SK-N-SH (cell line): ENCODE results near the gene ST7L. TPM values are rescaled to one million over a fixed set of nuclear protein-coding genes. Genes with fewer than 3 reads are reported as not detected.
A peak's percentile ranks its signal among the peaks of the same experiment; 100 is the strongest.

ENCODE experiments used
- CTCF ChIA-PET: fragments of 300-600, 350-600 bp; formaldehyde crosslinking; extraction: SDS; loops from one replicate; lab custom pipeline; 2021; lab: Yijun Ruan, JAX
- POLR2A ChIA-PET: fragments of 350-600 bp; sonication (Branson Sonifier 250); formaldehyde crosslinking; extraction: SDS; loops from one replicate; lab custom pipeline; 2020; ENCODE audit warnings: antibody characterized with exemption, inconsistent platforms; lab: Yijun Ruan, JAX
- DNase-seq: peaks from one replicate; pipeline ENCODE4 v3.0.0; 2012
- H2AFZ ChIP-seq: fragments of 200-600 bp; sonication (generic); 2 replicates; pipeline ENCODE4 v1.8.1; 2016; ENCODE audit warnings: antibody characterized with exemption, mild to moderate bottlenecking, low read depth
- H3F3A ChIP-seq: fragments of 200-600 bp; sonication (generic); replicated peaks from 2 replicates; pipeline ENCODE3; 2016; ENCODE audit warnings: antibody characterized with exemption, mild to moderate bottlenecking; ENCODE audit not compliant: insufficient read depth
- H3K27ac ChIP-seq, 2 experiments: fragments of 200-500 bp in 1 of 2; fragments of 200-600 bp in 1 of 2; sonication (Bioruptor generic) in 1 of 2; sonication (generic), shearing (Covaris generic) in 1 of 2; 2 replicates each; pipeline versions ENCODE4 v1.5.1 to v1.6.1; 2014 to 2016; ENCODE audit warnings: low read depth in 2 of 2, inconsistent platforms in 1 of 2, low read length in 1 of 2, mild to moderate bottlenecking in 1 of 2, mixed read lengths in 1 of 2
- H3K27me3 ChIP-seq: fragments of 200-600 bp; sonication (generic), shearing (Covaris generic); 2 replicates; pipeline ENCODE4 v1.6.1; 2016; ENCODE audit warnings: mixed run types; ENCODE audit not compliant: insufficient read depth
- H3K36me3 ChIP-seq, 2 experiments: fragments of 200-500 bp in 1 of 2; fragments of 200-600 bp in 1 of 2; sonication (Bioruptor generic) in 1 of 2; sonication (generic) in 1 of 2; replicated peaks in 1 of 2; 2 replicates each; pipeline versions ENCODE3 to v1.5.1; 2014 to 2016; ENCODE audit warnings: low read length in 1 of 2, mild to moderate bottlenecking in 1 of 2; ENCODE audit not compliant: insufficient read depth in 2 of 2, control insufficient read depth in 1 of 2
- H3K4me1 ChIP-seq, 2 experiments: fragments of 200-500 bp in 1 of 2; fragments of 200-600 bp in 1 of 2; sonication (Bioruptor generic) in 1 of 2; sonication (generic), shearing (Covaris generic) in 1 of 2; 2 replicates each; pipeline versions ENCODE4 v1.5.1 to v1.6.1; 2014 to 2016; ENCODE audit warnings: low read depth in 1 of 2, low read length in 1 of 2, mixed run types in 1 of 2; ENCODE audit not compliant: insufficient read depth in 2 of 2, control insufficient read depth in 1 of 2
- H3K4me2 ChIP-seq: fragments of 200-600 bp; sonication (generic), shearing (Covaris generic); 2 replicates; pipeline ENCODE4 v1.6.1; 2017; ENCODE audit warnings: mixed run types
- H3K4me3 ChIP-seq, 2 experiments: fragments of 200-500 bp in 1 of 2; fragments of 200-600 bp in 1 of 2; sonication (Bioruptor generic) in 1 of 2; sonication (generic), shearing (Covaris generic) in 1 of 2; 2 replicates each; pipeline versions ENCODE4 v1.5.1 to v1.8.1; 2014 to 2016; ENCODE audit warnings: low read depth in 2 of 2, inconsistent platforms in 1 of 2, low read length in 1 of 2, mild to moderate bottlenecking in 1 of 2, mixed read lengths in 1 of 2, moderate library complexity in 1 of 2
- H3K79me2 ChIP-seq: fragments of 200-600 bp; sonication (generic); 2 replicates; pipeline ENCODE4 v1.8.1; 2017; ENCODE audit warnings: mild to moderate bottlenecking; ENCODE audit not compliant: insufficient read depth
- H3K9ac ChIP-seq: fragments of 200-600 bp; sonication (generic); 2 replicates; pipeline ENCODE4 v1.6.1; 2017; ENCODE audit warnings: mixed run types
- H3K9me2 ChIP-seq: fragments of 200-600 bp; sonication (generic); 2 replicates; pipeline ENCODE4 v1.6.1; 2017; ENCODE audit warnings: mixed run types
- H3K9me3 ChIP-seq: fragments of 200-600 bp; sonication (generic); 2 replicates; pipeline ENCODE4 v1.6.1; 2017; ENCODE audit warnings: mixed run types, mild to moderate bottlenecking, moderate library complexity
- H4K20me1 ChIP-seq: fragments of 200-600 bp; sonication (generic); 2 replicates; pipeline ENCODE4 v1.6.1; 2017; ENCODE audit warnings: mild to moderate bottlenecking, mixed run types; ENCODE audit not compliant: insufficient read depth
- CHD2 ChIP-seq: fragments of 150-350 bp; IDR thresholded peaks from 2 replicates; pipeline ENCODE4 v1.6.1; 2018; ENCODE audit warnings: low read length; ENCODE audit not compliant: partially characterized antibody
- EP300 ChIP-seq, 2 experiments: IDR thresholded peaks; 2 replicates each; pipeline versions ENCODE4 v1.4.0 to v1.6.1; 2012; ENCODE audit warnings: borderline replicate concordance in 1 of 2, low read depth in 1 of 2, low read length in 1 of 2
- FOSL2 ChIP-seq: IDR thresholded peaks from 2 replicates; pipeline ENCODE4 v1.4.0; 2012; ENCODE audit warnings: low read depth, mild to moderate bottlenecking, moderate library complexity, borderline replicate concordance
- FOXJ3 ChIP-seq: sonication (generic); formaldehyde crosslinking; IDR thresholded peaks from 2 replicates; pipeline ENCODE4 v1.5.1; 2020; ENCODE audit warnings: mild to moderate bottlenecking, missing genetic modification reagents
- FOXM1 ChIP-seq: IDR thresholded peaks from 2 replicates; pipeline ENCODE4 v1.4.0; 2012; ENCODE audit warnings: low read depth, mild to moderate bottlenecking
- GABPA ChIP-seq: IDR thresholded peaks from 2 replicates; pipeline ENCODE4 v1.4.0; 2012; ENCODE audit warnings: low read depth, mild to moderate bottlenecking
- GATA2 ChIP-seq: sonication (generic); formaldehyde crosslinking; IDR thresholded peaks from 2 replicates; pipeline ENCODE4 v1.5.0; 2020; ENCODE audit warnings: mild to moderate bottlenecking, missing genetic modification reagents
- MXI1 ChIP-seq: IDR thresholded peaks from 2 replicates; pipeline ENCODE4 v1.6.1; 2012; ENCODE audit warnings: mild to moderate bottlenecking, low read depth, low read length, improper control_type of control experiment
- NFIC ChIP-seq: IDR thresholded peaks from 2 replicates; pipeline ENCODE4 v1.4.0; 2012; ENCODE audit warnings: borderline replicate concordance
- NRF1 ChIP-seq: IDR thresholded peaks from 2 replicates; pipeline ENCODE4 v1.6.1; 2012; ENCODE audit warnings: low read depth, mild to moderate bottlenecking, low read length
- POLR2AphosphoS5 ChIP-seq: IDR thresholded peaks from 2 replicates; pipeline ENCODE4 v1.6.1; 2012; ENCODE audit warnings: low read depth, low read length
- RAD21 ChIP-seq: IDR thresholded peaks from 2 replicates; pipeline ENCODE4 v1.6.1; 2012; ENCODE audit warnings: mild to moderate bottlenecking, low read length
- RCOR1 ChIP-seq: fragments of 150-350 bp; IDR thresholded peaks from 2 replicates; pipeline ENCODE4 v1.6.1; 2017; ENCODE audit warnings: antibody characterized with exemption, low read length
- REST ChIP-seq: IDR thresholded peaks from 2 replicates; pipeline ENCODE4 v1.6.1; 2012; ENCODE audit warnings: mild to moderate bottlenecking, low read depth, low read length, moderate library complexity
- RFX5 ChIP-seq: IDR thresholded peaks from 2 replicates; pipeline ENCODE4 v1.6.1; 2012; ENCODE audit warnings: mild to moderate bottlenecking, improper control_type of control experiment, low read length
- RXRA ChIP-seq: IDR thresholded peaks from 2 replicates; pipeline ENCODE4 v1.4.0; 2012; ENCODE audit warnings: low read depth, mild to moderate bottlenecking, borderline replicate concordance
- SIN3A ChIP-seq: IDR thresholded peaks from 2 replicates; pipeline ENCODE4 v1.6.1; 2012; ENCODE audit warnings: low read depth, mild to moderate bottlenecking, low read length, moderate library complexity, borderline replicate concordance
- SMC3 ChIP-seq: IDR thresholded peaks from 2 replicates; pipeline ENCODE4 v1.6.1; 2012; ENCODE audit warnings: low read depth, low read length, improper control_type of control experiment
- TAF1 ChIP-seq: IDR thresholded peaks from 2 replicates; pipeline ENCODE4 v1.6.1; 2012; ENCODE audit warnings: low read depth, mild to moderate bottlenecking, low read length, moderate library complexity, borderline replicate concordance
- USF1 ChIP-seq: IDR thresholded peaks from 2 replicates; pipeline ENCODE4 v1.4.0; 2012; ENCODE audit warnings: low read depth, borderline replicate concordance
- USF2 ChIP-seq: fragments of 150-350 bp; IDR thresholded peaks from 2 replicates; pipeline ENCODE4 v1.6.1; 2017; ENCODE audit warnings: antibody characterized with exemption, low read length, low read depth, borderline replicate concordance
- YY1 ChIP-seq: IDR thresholded peaks from 2 replicates; pipeline ENCODE4 v1.4.0; 2012; ENCODE audit warnings: low read depth, mild to moderate bottlenecking
- WGBS: methylation state at CpG from one replicate; pipeline ENCODE4 v1.1.6; 2017; ENCODE audit warnings: low lambda C conversion rate; 5-methylcytosine and 5-hydroxymethylcytosine counted together
- polyA plus RNA-seq, 3 experiments: library from polyadenylated mRNA; depleted of rRNA; stranded (reverse); fragments of >200 nt; gene quantifications; 2 replicates each; pipeline ENCODE4 v1.2.3, GENCODE V29; 2012
- TF ChIP-seq, protein P1 (sequence below): fragments of 150-350 bp; IDR thresholded peaks from 2 replicates; pipeline ENCODE4 v1.6.1; 2016; ENCODE audit warnings: mild to moderate bottlenecking, low read depth, low read length
- TF ChIP-seq, protein P2 (sequence below): IDR thresholded peaks from 2 replicates; pipeline ENCODE4 v1.4.0; 2012; ENCODE audit warnings: low read depth, borderline replicate concordance

Gene ST7L
- polyA plus RNA-seq, 1 of the 3 experiments (the other 2 are of a cell fraction): 17.9 TPM

DNA sequence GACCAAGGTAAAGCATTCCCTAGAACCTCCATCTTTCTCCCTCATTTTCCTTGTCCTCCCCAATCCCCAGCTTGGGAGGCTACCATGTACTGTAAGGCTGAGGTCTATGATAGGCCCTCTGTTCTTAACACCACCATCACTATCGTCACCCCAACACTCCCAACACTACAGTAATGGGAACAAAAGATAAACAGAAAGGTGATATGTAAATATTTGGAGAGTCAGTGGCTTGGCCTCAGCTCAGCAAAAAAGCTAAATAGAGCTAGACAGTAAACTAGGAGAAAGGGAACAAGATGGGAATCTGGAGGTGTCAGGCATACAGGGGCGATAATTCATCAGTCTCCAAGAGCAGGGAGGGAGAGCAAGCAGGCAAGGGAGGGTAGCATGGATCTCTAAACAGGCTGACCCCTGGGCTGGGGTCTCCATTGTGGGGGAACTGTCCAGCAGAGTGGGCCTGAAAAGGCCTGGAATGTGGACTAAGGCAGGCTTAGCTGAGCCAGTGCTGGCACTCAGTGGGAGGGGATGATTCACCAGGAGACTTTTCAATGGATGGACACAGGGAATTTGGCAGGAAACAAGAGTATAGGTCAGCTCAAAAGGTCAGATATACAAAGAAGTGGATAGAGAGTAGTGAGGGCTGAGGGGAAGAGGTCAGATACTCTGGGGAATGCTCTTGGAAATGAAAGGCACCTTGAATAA is 103.5 kb downstream of the ST7L start:
- H3K9me2 ChIP-seq: no peaks in the 10 kb centered on the region
- H3K4me2 ChIP-seq: no peak overlapping the region
- H3K4me3 ChIP-seq: no peak overlapping the region
- H3F3A ChIP-seq: no peaks in the 10 kb centered on the region
- no peaks in the 10 kb centered on the region for H3K9me3 ChIP-seq
- H3K36me3 ChIP-seq: no peaks in the 10 kb centered on the region
- POLR2A ChIA-PET: interaction anchor here (1.0 kb wide), 1 partner anchor 13 kb away, joined by 3 read pairs; no protein-coding TSS in a partner anchor
- no peak overlapping the region for H3K9ac ChIP-seq
- H3K27me3 ChIP-seq: no peaks in the 10 kb centered on the region
- CTCF ChIA-PET: interaction anchor here (0.6 to 2.1 kb wide), 4 partner anchors 11 to 1759 kb away, joined by 3 to 8 read pairs (median 3); no protein-coding TSS in a partner anchor
- 95% methylated on average over 2 of the region's 2 CpGs for WGBS
- no peaks in the 10 kb centered on the region for H3K4me1 ChIP-seq
- no peak overlapping the region for H2AFZ ChIP-seq
- no peaks in the 10 kb centered on the region for H4K20me1 ChIP-seq
- DNase-seq: no peak
- H3K27ac ChIP-seq: no peak overlapping the region
- H3K79me2 ChIP-seq: no peaks in the 10 kb centered on the region
- TF ChIP-seq FOXM1 (no peak), FOSL2 (peak; percentile 65; the same call in 1 of the 2 replicates), MXI1 (no peak), GABPA (no peak), CHD2 (no peak), YY1 (no peak), RAD21 (no peak), TAF1 (no peak), SMC3 (no peak), RXRA (peak; percentile 55; the same call in 1 of the 2 replicates), GATA2 (CRISPR knock-in tag) (no peak), POLR2AphosphoS5 (no peak), USF1 (no peak), SIN3A (no peak), FOXJ3 (no peak), NRF1 (no peak), EP300 (IDR thresholded peaks at IDR 0.05; ENCODE audit: borderline replicate concordance in 1 of 2, low read depth in 1 of 2, low read length in 1 of 2) (no peak), RCOR1 (no peak), REST (peak; percentile 96), NFIC (peak; percentile 53; the same call in 1 of the 2 replicates), USF2 (no peak), RFX5 (no peak)
- TF ChIP-seq, protein P1, sequence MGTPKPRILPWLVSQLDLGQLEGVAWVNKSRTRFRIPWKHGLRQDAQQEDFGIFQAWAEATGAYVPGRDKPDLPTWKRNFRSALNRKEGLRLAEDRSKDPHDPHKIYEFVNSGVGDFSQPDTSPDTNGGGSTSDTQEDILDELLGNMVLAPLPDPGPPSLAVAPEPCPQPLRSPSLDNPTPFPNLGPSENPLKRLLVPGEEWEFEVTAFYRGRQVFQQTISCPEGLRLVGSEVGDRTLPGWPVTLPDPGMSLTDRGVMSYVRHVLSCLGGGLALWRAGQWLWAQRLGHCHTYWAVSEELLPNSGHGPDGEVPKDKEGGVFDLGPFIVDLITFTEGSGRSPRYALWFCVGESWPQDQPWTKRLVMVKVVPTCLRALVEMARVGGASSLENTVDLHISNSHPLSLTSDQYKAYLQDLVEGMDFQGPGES: no peak
- TF ChIP-seq, protein P2, sequence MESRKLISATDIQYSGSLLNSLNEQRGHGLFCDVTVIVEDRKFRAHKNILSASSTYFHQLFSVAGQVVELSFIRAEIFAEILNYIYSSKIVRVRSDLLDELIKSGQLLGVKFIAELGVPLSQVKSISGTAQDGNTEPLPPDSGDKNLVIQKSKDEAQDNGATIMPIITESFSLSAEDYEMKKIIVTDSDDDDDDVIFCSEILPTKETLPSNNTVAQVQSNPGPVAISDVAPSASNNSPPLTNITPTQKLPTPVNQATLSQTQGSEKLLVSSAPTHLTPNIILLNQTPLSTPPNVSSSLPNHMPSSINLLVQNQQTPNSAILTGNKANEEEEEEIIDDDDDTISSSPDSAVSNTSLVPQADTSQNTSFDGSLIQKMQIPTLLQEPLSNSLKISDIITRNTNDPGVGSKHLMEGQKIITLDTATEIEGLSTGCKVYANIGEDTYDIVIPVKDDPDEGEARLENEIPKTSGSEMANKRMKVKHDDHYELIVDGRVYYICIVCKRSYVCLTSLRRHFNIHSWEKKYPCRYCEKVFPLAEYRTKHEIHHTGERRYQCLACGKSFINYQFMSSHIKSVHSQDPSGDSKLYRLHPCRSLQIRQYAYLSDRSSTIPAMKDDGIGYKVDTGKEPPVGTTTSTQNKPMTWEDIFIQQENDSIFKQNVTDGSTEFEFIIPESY: no peak
